Coronary artery (tissue), 2 donors: ENCODE measurements around the gene ATP6AP1.

ENCODE experiments used
- DNase-seq: peaks from one replicate; pipeline ENCODE4 v3.0.0-alpha.2; 2017; ENCODE audit warnings: low spot score
- H3K27ac ChIP-seq, 2 donors: fragments of 200-600 bp; sonication (generic); one replicate each; pipeline ENCODE4 v1.5.1; 2016 to 2019
- H3K4me3 ChIP-seq: fragments of 200-600 bp; sonication (generic); 2 replicates; pipeline ENCODE4 v1.5.1; 2016; ENCODE audit warnings: mild to moderate bottlenecking, moderate library complexity
- TF ChIP-seq, protein P1 (sequence below): fragments of 200-600 bp; sonication (generic); IDR thresholded peaks from one replicate; pipeline ENCODE4 v1.5.1; 2019; ENCODE audit warnings: antibody characterized with exemption

Gene ATP6AP1

DNA sequence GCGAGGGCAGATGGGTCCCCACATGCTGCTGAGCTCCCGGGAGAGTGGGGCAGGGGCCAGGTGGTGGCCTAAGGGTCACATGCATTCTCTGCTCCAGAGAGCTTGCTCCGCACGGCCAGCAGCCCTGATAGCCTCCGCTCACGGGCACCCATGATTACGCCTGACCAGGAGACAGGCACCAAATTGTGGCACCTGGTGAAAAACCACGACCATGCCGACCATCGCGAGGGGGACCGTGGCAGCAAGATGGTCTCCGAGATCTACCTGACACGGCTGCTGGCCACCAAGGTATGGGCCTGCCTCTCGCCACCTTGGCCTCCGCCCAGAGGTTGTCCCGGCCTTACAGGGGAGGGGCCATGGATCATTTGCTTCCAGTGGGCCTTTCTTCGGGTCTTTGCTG is 41.4 kb downstream of the ATP6AP1 start:
- Histone ChIP-seq H3K4me3 (no peak overlapping the region), H3K27ac (no peak overlapping the region)
- DNase-seq = no peak
- TF ChIP-seq, protein P1, sequence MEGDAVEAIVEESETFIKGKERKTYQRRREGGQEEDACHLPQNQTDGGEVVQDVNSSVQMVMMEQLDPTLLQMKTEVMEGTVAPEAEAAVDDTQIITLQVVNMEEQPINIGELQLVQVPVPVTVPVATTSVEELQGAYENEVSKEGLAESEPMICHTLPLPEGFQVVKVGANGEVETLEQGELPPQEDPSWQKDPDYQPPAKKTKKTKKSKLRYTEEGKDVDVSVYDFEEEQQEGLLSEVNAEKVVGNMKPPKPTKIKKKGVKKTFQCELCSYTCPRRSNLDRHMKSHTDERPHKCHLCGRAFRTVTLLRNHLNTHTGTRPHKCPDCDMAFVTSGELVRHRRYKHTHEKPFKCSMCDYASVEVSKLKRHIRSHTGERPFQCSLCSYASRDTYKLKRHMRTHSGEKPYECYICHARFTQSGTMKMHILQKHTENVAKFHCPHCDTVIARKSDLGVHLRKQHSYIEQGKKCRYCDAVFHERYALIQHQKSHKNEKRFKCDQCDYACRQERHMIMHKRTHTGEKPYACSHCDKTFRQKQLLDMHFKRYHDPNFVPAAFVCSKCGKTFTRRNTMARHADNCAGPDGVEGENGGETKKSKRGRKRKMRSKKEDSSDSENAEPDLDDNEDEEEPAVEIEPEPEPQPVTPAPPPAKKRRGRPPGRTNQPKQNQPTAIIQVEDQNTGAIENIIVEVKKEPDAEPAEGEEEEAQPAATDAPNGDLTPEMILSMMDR = no peak

DNA sequence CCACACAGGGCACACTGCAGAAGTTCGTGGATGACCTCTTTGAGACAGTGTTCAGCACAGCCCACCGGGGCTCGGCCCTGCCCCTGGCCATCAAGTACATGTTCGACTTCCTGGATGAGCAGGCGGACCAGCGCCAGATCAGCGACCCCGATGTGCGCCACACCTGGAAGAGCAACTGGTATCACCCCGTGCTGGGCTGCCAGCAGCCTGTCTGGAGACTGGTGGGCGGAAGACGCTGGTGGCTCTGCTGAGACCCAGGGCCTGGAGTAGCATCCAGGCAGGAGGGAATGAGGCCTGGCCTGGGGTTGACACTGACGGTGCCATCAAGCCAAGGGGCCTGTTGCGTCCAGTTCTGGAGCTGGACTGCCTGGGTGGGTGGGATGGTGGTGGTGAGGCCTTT is 42.0 kb downstream of the ATP6AP1 start:
- DNase-seq = no peak
- no peak overlapping the region for H3K4me3 ChIP-seq
- H3K27ac ChIP-seq = no peak overlapping the region
- TF ChIP-seq, protein P1 = no peak

DNA sequence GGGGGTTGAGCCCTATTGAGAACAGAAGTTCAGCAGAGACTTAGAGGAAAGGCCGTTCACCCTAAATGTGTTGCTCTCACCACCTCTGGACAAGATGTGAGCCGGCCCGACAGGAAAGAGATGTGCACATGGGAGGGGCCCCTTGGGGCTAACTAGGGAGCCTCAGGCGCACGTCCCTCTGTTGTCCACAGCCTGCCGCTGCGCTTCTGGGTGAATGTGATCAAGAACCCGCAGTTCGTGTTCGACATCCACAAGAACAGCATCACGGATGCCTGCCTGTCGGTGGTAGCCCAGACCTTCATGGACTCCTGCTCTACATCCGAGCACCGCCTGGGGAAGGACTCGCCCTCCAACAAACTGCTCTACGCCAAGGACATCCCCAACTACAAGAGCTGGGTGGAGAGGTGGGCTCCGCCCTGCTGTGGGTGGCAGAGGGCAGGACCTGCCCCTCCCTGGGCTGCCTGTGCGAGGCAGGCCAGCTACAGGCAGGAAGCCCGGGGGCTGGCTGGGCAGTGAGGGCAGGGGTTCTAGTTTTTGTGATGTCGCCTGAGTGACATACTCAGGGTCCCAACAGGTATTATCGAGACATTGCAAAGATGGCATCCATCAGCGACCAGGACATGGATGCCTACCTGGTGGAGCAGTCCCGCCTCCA is 42.6 kb downstream of the ATP6AP1 start:
- Histone ChIP-seq H3K27ac (no peak overlapping the region), H3K4me3 (no peak overlapping the region)
- no peak for DNase-seq
- TF ChIP-seq, protein P1 = no peak

DNA sequence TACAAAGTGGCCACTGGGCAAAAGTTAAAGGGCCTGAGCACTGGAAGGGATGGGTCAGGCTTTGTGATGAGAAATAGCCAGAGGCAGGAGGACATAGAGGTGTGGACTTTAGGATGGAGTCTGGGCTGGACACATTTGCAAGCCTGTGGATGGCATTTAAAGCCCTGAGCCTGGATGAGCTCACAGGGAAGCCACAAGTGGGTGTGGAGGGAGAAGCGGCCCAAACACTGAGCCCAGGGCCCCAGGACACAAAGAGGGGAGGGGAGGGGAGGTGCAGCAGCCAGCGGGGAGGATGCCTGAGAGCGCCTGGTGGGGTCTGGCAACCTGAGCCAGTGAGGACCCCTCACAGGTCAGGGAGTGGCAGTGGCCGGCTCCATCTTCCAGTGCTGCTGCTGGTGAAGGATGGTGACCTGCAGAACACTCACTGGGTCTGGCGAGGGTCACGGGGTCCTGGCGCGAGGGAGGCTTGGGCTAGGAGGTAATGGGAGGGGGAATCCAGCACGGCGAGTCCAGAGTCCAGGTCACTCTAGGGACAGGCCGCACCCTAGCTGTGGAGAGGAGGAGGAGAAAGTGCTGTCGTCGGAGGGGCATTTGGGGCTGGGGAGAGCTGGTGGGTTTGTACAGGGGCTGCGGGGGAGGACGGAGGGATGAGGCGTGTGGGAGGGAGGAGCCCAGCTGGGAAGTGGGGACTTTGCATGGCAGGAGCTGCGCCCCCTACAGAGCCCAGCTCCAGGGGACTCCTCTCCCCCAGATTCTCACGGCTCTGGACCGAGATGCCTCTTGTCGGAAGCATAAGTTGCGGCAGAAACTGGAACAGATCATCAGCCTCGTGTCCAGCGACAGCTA is 43.6 kb downstream of the ATP6AP1 start:
- no peak for DNase-seq
- no peak overlapping the region for H3K27ac ChIP-seq
- H3K4me3 ChIP-seq = no peak overlapping the region
- TF ChIP-seq, protein P1 = no peak

DNA sequence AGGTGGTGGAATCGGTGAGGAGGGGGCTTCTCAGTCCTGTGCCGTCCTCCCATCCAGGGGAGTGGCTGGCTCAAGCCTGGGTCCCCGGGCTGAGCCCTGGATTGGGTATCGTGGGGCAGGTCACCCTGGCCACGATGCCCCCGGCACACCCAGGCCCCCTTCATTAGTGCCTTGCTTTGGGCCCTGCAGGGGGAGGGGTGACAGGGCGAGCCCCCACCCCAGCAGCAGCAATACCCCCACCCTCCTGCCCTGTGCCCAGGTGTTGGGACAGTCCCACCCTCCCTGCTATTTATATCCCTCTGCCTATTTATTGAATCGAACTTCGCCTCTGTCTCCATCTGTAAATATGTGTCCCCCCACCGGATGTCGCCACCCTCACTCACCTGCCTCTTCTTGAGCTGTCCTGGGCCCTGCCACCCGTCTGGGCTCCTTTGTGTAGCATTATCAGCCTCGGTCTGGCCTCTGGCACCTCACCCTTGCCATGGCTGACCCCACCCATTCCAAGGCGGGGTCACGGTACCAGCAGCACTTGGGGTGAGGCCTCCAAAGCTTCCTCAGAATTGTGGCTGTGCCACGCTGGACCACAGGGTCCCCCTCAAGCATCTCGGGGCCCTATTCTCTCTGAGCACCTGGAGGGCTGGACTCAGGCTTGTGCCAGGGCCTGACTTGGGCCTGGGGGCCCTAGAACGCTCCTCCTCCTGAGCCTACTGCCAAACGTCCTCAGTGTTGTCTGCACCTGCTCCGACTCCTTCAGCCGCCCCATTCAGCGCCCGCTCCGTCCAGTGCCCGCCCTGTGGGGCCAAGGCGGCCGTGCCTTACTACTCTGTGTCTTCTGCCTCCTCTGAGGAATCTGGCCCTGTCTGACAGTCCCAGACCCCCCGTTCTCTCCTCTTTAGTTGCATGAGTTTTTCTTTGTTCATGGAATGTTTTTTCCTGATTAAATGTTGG is 44.5 kb downstream of the ATP6AP1 start:
- TF ChIP-seq, protein P1 = no peak
- H3K4me3 ChIP-seq = no peak overlapping the region

DNA sequence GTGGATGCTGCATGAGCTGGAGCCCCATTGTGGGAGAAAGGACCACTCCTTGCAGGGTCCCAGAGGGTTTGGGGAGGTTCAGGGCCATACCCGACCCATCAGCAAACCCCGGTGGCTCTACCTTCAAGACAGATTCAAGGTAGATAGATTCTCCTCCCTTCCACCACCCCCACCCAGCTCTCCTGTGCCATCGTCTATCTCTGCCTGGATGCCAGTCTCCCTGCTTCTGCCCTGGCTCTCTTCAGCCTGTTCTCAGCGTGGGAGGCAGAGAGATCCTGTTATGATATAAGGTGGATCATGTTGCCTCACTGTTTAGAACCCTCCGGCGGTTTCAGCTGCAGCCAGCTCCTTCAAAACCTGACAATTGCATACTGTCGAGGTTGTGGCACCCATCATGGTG is 45.2 kb downstream of the ATP6AP1 start:
- TF ChIP-seq, protein P1 = no peak
- no peak for DNase-seq

More for the DNA sequence above, 44.5 kb downstream of the ATP6AP1 start:
- H3K27ac ChIP-seq = no peak overlapping the region
- no peak for DNase-seq

More for the DNA sequence above, 45.2 kb downstream of the ATP6AP1 start:
- H3K4me3 ChIP-seq = no peak overlapping the region
- no peak overlapping the region for H3K27ac ChIP-seq
